Measurements from ENCODE around the gene WWOX.

DNA sequence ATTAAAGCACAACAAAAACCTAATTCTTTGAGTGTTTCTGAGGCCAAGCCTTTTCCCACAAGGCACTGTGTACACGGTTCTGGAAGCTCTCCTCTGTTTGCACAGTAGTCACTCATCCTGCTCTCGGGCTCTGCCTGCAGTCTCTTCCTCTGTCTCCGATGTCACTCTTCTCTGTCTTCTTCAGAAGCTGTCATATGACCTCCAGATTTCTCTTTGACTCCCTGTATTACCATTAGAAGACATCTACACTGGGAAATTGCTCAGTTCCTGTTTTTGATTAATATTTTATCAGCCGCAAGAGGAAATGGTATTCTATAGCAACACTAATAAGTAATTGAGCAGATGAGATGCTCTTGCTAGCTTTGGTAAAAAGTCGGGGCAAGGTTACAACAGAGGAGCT is 422.9 kb downstream of the WWOX start:
- TF ChIP-seq CTCF (IDR thresholded peaks at IDR 0.05; ENCODE audit: low read length) (no peak), EZH2phosphoT487 (IDR thresholded peaks at IDR 0.05; ENCODE audit: low read length) (no peak), EZH2 (optimal IDR thresholded peaks at IDR 0.05; ENCODE audit: low read depth, low read length) (no peak)

All from MM.1S (cell line).